Gastroesophageal sphincter (tissue), 4 donors: ENCODE data around the gene MSS51. TPM values are rescaled to one million over a fixed set of nuclear protein-coding genes. Genes with fewer than 3 reads are reported as not detected.

Experiments
- ATAC-seq: fragments of 150-250 bp; one replicate; pipeline ENCODE4 v1.9.1; 2016; ENCODE audit warnings: mild to moderate bottlenecking, moderate library complexity
- H3K27ac ChIP-seq, 4 donors: fragments of 200-600 bp; sonication (generic) in 3 of 4; 1 replicate in 3 of 4; 2 replicates in 1 of 4; pipeline ENCODE4 v1.5.1; 2016 to 2019
- H3K27me3 ChIP-seq: fragments of 200-600 bp; sonication (generic); one replicate; pipeline ENCODE4 v1.5.1; 2019
- H3K36me3 ChIP-seq, 2 donors: fragments of 200-600 bp; sonication (generic); one replicate each; pipeline ENCODE4 v1.5.1; 2019; ENCODE audit warnings: control low read depth in 1 of 2
- H3K4me1 ChIP-seq, 3 donors: fragments of 200-600 bp; sonication (generic); 1 replicate in 2 of 3; 2 replicates in 1 of 3; pipeline ENCODE4 v1.5.1; 2016 to 2019; ENCODE audit warnings: control low read depth in 2 of 3
- H3K4me3 ChIP-seq, 2 donors: fragments of 200-600 bp; sonication (generic); one replicate each; pipeline ENCODE4 v1.5.1; 2019; ENCODE audit warnings: mild to moderate bottlenecking in 1 of 2, moderate library complexity in 1 of 2
- H3K9me3 ChIP-seq, 3 donors: fragments of 200-600 bp; sonication (generic); one replicate each; pipeline ENCODE4 v1.5.1; 2017 to 2019; ENCODE audit warnings: control low read depth in 2 of 3
- EP300 ChIP-seq: sonication (generic); formaldehyde crosslinking; IDR thresholded peaks from one replicate; pipeline ENCODE4 v1.6.1; 2017; ENCODE audit warnings: antibody characterized with exemption, mild to moderate bottlenecking
- POLR2A ChIP-seq, 2 donors: fragments of 450-650 bp; IDR thresholded peaks; one replicate each; pipeline ENCODE4 v1.6.1; 2017; ENCODE audit warnings: antibody characterized with exemption in 2 of 2, mild to moderate bottlenecking in 2 of 2, moderate library complexity in 1 of 2
- POLR2AphosphoS5 ChIP-seq: sonication (generic); formaldehyde crosslinking; IDR thresholded peaks from one replicate; pipeline ENCODE4 v1.6.1; 2017; ENCODE audit warnings: antibody characterized with exemption
- WGBS, 2 donors: methylation state at CpG; one replicate each; pipeline ENCODE4 v1.1.5; 2018; ENCODE audit warnings: low coverage in 1 of 2; 5-methylcytosine and 5-hydroxymethylcytosine counted together
- total RNA-seq, 4 donors: library from RNA; depleted of rRNA; stranded (reverse); fragments of >200 nt; gene quantifications; one replicate each; pipeline ENCODE4 v1.1.0, GENCODE V29; 2016
- TF ChIP-seq, protein P1 (sequence below), 4 experiments: fragments of 200-600 bp in 2 of 4; fragments of 450-650 bp in 2 of 4; sonication (generic) in 1 of 4; IDR thresholded peaks; one replicate each; pipeline ENCODE4 v1.5.1; 2017 to 2019; ENCODE audit warnings: antibody characterized with exemption in 4 of 4, mild to moderate bottlenecking in 2 of 4, moderate library complexity in 2 of 4

The MSS51 gene
- total RNA-seq, 4 donors from 2014 or later, result 0.32 to 3.9 (median 2.4) TPM

GRCh38 chr10:73424478-73424877 is 8.9 kb downstream of the MSS51 start:
- 80 to 93% methylated on average over 2 to 3 of the region's 3 CpGs for WGBS, 2 donors
- TF ChIP-seq POLR2AphosphoS5, result no peak
- no peak for TF ChIP-seq EP300
- TF ChIP-seq POLR2A (IDR thresholded peaks at IDR 0.05), result no peak
- TF ChIP-seq, protein P1, sequence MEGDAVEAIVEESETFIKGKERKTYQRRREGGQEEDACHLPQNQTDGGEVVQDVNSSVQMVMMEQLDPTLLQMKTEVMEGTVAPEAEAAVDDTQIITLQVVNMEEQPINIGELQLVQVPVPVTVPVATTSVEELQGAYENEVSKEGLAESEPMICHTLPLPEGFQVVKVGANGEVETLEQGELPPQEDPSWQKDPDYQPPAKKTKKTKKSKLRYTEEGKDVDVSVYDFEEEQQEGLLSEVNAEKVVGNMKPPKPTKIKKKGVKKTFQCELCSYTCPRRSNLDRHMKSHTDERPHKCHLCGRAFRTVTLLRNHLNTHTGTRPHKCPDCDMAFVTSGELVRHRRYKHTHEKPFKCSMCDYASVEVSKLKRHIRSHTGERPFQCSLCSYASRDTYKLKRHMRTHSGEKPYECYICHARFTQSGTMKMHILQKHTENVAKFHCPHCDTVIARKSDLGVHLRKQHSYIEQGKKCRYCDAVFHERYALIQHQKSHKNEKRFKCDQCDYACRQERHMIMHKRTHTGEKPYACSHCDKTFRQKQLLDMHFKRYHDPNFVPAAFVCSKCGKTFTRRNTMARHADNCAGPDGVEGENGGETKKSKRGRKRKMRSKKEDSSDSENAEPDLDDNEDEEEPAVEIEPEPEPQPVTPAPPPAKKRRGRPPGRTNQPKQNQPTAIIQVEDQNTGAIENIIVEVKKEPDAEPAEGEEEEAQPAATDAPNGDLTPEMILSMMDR (IDR thresholded peaks at IDR 0.05), result no peak
- ATAC-seq, result no peak
- Histone ChIP-seq H3K27ac (no peak overlapping the region), H3K9me3 (no peaks in the 10 kb centered on the region), H3K4me3 (no peak overlapping the region), H3K27me3 (no peaks in the 10 kb centered on the region), H3K36me3 (peaks cover 0 to 76% of the 10 kb centered on the region in 2 donors), H3K4me1 (no peaks in the 10 kb centered on the region)

DNA sequence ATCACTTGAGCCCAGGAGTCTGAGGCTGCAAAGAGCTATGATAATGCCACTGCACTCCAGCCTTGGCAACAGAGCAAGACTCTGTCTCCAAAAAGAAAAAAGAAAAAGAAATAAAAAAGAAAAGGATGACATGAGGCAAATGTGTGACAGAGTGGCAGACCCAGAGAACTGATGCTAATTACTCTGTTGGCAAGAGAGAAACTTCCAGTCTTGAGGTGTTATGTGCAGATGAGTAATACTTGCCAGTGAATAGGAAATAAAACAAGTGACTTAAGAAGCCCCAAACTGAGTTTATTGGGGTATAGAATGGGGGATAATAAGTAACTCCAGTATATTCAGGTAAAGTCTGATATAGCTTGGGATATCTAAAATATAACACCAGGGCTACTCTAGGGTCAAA is 10.1 kb downstream of the MSS51 start:
- Histone ChIP-seq H3K4me1 (no peaks in the 10 kb centered on the region), H3K9me3 (no peaks in the 10 kb centered on the region), H3K4me3 (no peak overlapping the region), H3K27ac (no peak overlapping the region), H3K27me3 (no peaks in the 10 kb centered on the region), H3K36me3 (peaks cover 0 to 64% of the 10 kb centered on the region in 2 donors)
- TF ChIP-seq POLR2A (IDR thresholded peaks at IDR 0.05) (no peak), POLR2AphosphoS5 (no peak), EP300 (no peak)
- TF ChIP-seq, protein P1 (IDR thresholded peaks at IDR 0.05), result no peak
- no peak for ATAC-seq

DNA sequence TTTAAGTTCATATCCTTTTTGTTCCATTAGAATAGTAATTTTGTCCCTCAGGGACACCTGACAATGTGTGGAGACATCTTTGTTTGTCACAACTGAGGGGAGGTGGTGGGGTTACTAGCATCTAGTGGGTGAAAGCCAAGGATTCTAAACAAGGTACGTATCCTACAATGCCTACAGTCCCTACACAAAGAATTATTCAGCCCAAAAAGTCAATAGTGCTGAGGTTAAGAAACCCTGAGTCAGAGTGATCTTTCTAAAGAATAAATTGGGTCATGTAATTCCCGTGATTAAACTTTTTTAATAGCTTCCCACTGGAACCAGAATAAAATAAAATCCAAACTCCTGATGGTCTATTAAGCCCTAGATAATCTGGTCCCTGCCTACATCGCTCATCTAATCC is 16.8 kb downstream of the MSS51 start:
- no peak for TF ChIP-seq POLR2AphosphoS5
- no peak for TF ChIP-seq POLR2A (IDR thresholded peaks at IDR 0.05)
- TF ChIP-seq, protein P1 (IDR thresholded peaks at IDR 0.05), result no peak
- no peak for TF ChIP-seq EP300
- WGBS, 2 donors, result 92 to 93% methylated on average over 3 of the region's 3 CpGs
- no peak for ATAC-seq
- H3K27me3 ChIP-seq, result no peaks in the 10 kb centered on the region
- no peak overlapping the region for H3K27ac ChIP-seq
- no peak overlapping the region for H3K4me3 ChIP-seq
- no peaks in the 10 kb centered on the region for H3K9me3 ChIP-seq
- peaks cover 0 to 26% (median 0%) of the 10 kb centered on the region in 3 donors for H3K4me1 ChIP-seq
- H3K36me3 ChIP-seq, result no peaks in the 10 kb centered on the region

DNA sequence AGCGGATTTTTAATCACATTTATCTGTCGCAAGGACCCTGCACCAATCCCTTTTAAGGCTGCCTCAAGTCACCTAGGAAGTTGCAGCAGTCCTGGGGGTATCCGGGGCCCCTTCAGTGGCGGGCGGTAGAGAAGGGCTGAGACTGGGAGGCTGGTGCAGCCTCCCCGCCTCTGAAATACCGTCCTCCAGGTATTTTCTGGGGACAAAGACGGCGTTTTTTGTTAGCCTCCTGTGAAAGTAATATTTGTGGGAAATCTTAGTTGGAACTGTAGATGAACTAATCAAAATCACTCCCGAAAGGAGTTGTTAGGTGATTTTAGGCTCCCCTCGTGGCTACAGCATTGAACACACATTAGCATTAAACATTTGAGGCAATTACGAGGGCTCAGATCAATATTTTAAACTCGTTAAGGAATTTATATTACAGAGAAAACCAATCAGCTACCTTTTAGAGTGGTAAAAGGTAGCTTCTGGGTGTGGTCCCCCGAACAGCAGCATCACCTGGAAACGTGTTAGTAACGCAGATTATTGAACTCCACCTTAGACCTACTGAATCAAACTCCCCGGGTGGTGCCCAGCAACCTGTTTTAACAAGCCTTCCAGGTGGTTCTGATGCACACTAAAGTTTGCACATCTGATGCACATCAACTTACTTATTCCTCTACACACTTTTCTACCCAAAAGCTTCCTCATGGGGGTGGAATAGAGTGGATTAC is 19.0 kb downstream of the MSS51 start:
- WGBS, 2 donors, result 8 to 14% methylated on average over 12 to 16 of the region's 17 CpGs
- Histone ChIP-seq H3K36me3 (no peaks in the 10 kb centered on the region), H3K4me1 (peaks cover 0 to 44% (median 0%) of the 10 kb centered on the region in 3 donors), H3K27me3 (no peaks in the 10 kb centered on the region), H3K27ac (peak overlapping the region; percentile 85 to 98 (median 96)), H3K9me3 (no peaks in the 10 kb centered on the region), H3K4me3 (peak overlapping the region; percentile 77 to 85)
- peak; percentile 39 for ATAC-seq
- no peak for TF ChIP-seq POLR2AphosphoS5
- TF ChIP-seq, protein P1 (IDR thresholded peaks at IDR 0.05), result no peak
- no peak for TF ChIP-seq EP300
- no peak for TF ChIP-seq POLR2A (IDR thresholded peaks at IDR 0.05)
